ENCODE results near the gene GNG13. TPM values are rescaled to one million over a fixed set of nuclear protein-coding genes. Genes with fewer than 3 reads are reported as not detected.
"Not testable (repeated sequence)": the region's sequence is repeated elsewhere in the genome, so short reads cannot be mapped to it uniquely, and the experiment has no call there.

The GNG13 gene
- total RNA-seq, 5 donors from 2014 or later (not counting 1 experiment from before 2014, with no cell fraction given), result not detected

DNA sequence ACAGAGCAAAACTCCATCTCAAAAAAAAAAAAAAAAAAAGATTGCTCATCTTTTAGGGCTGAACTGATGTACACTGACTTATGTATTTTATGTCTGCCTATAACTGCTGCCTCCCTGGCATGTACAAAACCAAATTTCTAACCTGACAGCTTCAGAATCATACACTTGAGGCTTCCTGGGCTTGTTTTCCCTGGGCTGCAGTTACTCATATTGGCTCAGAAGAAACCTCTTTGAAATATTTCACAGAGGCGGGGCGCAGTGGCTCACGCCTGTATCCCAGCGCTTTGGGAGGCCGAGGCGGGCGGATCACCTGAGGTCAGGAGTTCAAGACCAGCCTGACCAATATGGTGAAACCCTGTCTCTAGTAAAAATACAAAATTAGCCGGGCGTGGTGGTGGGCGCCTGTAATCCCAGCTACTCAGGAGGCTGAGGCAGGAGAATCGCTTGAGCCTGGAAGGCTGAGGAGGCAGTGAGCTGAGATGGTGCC is 46.4 kb downstream of the GNG13 start:
- H3K27me3 Mint-ChIP-seq; H3K27ac ChIP-seq (ENCODE audit: low read length); CTCF ChIA-PET; DNase-seq; H3K4me3 Mint-ChIP-seq; H3K4me1 ChIP-seq (ENCODE audit: control insufficient read depth in 1 of 2, extremely low read depth in 1 of 2, insufficient read depth in 2 of 2, low read length in 2 of 2); H3K36me3 Mint-ChIP-seq; ATAC-seq (replicated peaks in 1 of 4); H3K9me3 ChIP-seq; POLR2A ChIA-PET; H3K9me3 Mint-ChIP-seq; H3K4me3 ChIP-seq (ENCODE audit: control insufficient read depth in 1 of 2, extremely low read depth in 1 of 2, low read length in 1 of 2); H3K36me3 ChIP-seq (ENCODE audit: control insufficient read depth in 2 of 2, extremely low read depth in 1 of 2, insufficient read depth in 1 of 2, low read length in 1 of 2); H3K27ac Mint-ChIP-seq; H3K4me1 Mint-ChIP-seq: not testable (repeated sequence)
- peaks cover 0 to 22% of the 10 kb centered on the region in 2 experiments for H3K27me3 ChIP-seq (replicated peaks in 1 of 2; ENCODE audit: control insufficient read depth in 2 of 2, extremely low read depth in 1 of 2, insufficient read depth in 2 of 2, low read length in 1 of 2)
- WGBS (ENCODE audit: insufficient coverage), result 94% methylated on average over 9 of the region's 11 CpGs

DNA sequence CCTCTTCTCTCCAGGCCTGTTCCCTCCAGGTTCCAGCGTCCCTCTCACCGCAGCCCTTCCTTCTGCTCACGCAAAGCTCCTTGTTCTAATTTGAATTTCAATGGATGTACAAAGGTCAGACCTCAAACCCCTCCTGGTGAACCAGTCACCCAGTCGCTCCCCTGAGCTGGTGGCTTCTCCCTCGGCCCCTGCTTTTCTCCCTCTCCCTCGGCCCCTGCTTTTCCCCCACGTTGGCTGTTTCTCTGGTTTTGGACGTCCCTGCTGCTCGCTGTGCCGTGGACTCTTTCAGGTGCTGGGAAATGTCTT is 48.6 kb downstream of the GNG13 start:
- H3K36me3 Mint-ChIP-seq, result no peaks in the 10 kb centered on the region

DNA sequence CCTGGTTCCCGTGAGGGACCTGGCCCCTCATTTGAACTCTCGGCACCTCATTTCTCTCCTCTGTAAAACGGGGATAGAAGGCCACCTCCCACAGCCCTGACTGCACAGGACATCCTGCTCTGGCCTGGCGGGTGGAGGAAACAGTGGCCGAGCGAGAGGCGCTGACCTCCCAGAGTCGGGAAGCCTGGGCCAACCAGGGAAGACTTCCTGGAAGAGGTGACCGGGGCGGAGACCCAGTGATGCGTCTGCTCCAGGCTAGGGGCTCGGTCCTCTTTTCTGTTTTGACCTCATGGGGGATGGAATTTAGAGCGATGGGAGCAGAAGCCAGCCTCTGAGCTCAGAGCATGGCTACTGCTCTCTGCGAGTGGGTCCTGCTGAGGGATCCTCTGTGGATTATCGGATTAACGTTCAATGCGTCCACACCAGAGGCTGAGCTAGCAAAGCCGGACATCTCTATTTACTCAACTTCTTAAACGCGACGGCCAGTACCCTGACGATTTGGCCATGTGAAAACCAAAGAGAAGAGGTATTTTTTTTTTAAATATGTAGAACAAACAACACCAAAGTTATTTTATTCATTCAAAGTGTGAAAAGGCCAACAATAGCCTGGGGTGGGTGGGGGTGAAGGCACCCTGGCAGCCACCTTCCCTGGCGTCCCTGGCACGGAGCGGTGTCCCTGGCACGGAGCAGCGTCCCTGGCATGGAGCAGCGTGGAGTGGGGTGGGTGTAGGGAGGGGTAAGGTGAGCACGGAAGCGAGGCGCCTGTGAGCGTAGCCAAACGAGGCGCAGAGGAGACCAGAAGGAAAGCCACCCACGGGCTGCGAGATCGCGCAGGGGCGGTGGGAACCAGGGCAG is 49.2 kb downstream of the GNG13 start:
- ChIA-PET CTCF (no interaction called here), POLR2A (interaction anchor here in 1 of 2 donors (0.6 kb wide), 1 partner anchor 414 kb away, joined by 9 read pairs; no protein-coding TSS in a partner anchor)
- H3K27me3 Mint-ChIP-seq, result peaks cover 1% of the 10 kb centered on the region in 2 donors
- Histone ChIP-seq H3K9me3 (no peaks in the 10 kb centered on the region), H3K4me3 (ENCODE audit: control insufficient read depth in 1 of 2, extremely low read depth in 1 of 2, low read length in 1 of 2) (no peak overlapping the region), H3K27ac (ENCODE audit: low read length) (no peak overlapping the region), H3K36me3 (ENCODE audit: control insufficient read depth in 2 of 2, extremely low read depth in 1 of 2, insufficient read depth in 1 of 2, low read length in 1 of 2) (no peaks in the 10 kb centered on the region), H3K4me1 (ENCODE audit: control insufficient read depth in 1 of 2, extremely low read depth in 1 of 2, insufficient read depth in 2 of 2, low read length in 2 of 2) (peaks cover 0 to 4% of the 10 kb centered on the region in 2 experiments), H3K27me3 (replicated peaks in 1 of 2; ENCODE audit: control insufficient read depth in 2 of 2, extremely low read depth in 1 of 2, insufficient read depth in 2 of 2, low read length in 1 of 2) (peaks cover 0 to 15% of the 10 kb centered on the region in 2 experiments)
- H3K9me3 Mint-ChIP-seq, result peaks cover 0 to 1% (median 0%) of the 10 kb centered on the region in 3 donors
- ATAC-seq (replicated peaks in 1 of 4) (no peak), DNase-seq (no peak)
- H3K36me3 Mint-ChIP-seq, result no peaks in the 10 kb centered on the region
- peaks cover 0 to 3% (median 2%) of the 10 kb centered on the region in 3 donors for H3K4me1 Mint-ChIP-seq
- H3K27ac Mint-ChIP-seq, result no peak overlapping the region
- WGBS (ENCODE audit: insufficient coverage), result 84% methylated on average over 30 of the region's 39 CpGs
- H3K4me3 Mint-ChIP-seq, result no peak overlapping the region

More for the DNA sequence above, 48.6 kb downstream of the GNG13 start:
- H3K9me3 Mint-ChIP-seq, result peaks cover 0 to 3% (median 0%) of the 10 kb centered on the region in 3 donors
- no peaks in the 10 kb centered on the region for H3K9me3 ChIP-seq
- ATAC-seq (replicated peaks in 1 of 4) (no peak), DNase-seq (no peak)
- H3K27ac Mint-ChIP-seq, result no peak overlapping the region
- no peak overlapping the region for H3K4me3 Mint-ChIP-seq
- H3K4me1 ChIP-seq (ENCODE audit: control insufficient read depth in 1 of 2, extremely low read depth in 1 of 2, insufficient read depth in 2 of 2, low read length in 2 of 2), result peaks cover 0 to 4% of the 10 kb centered on the region in 2 experiments
- H3K36me3 ChIP-seq (ENCODE audit: control insufficient read depth in 2 of 2, extremely low read depth in 1 of 2, insufficient read depth in 1 of 2, low read length in 1 of 2), result no peaks in the 10 kb centered on the region
- POLR2A ChIA-PET, result no interaction called here
- H3K4me1 Mint-ChIP-seq, result peaks cover 0 to 3% (median 2%) of the 10 kb centered on the region in 3 donors
- peaks cover 4 to 5% of the 10 kb centered on the region in 2 donors for H3K27me3 Mint-ChIP-seq
- H3K27me3 ChIP-seq (replicated peaks in 1 of 2; ENCODE audit: control insufficient read depth in 2 of 2, extremely low read depth in 1 of 2, insufficient read depth in 2 of 2, low read length in 1 of 2), result peaks cover 0 to 19% of the 10 kb centered on the region in 2 experiments
- 81% methylated on average over 4 of the region's 10 CpGs for WGBS (ENCODE audit: insufficient coverage)
- H3K4me3 ChIP-seq (ENCODE audit: control insufficient read depth in 1 of 2, extremely low read depth in 1 of 2, low read length in 1 of 2), result no peak overlapping the region
- CTCF ChIA-PET, result no interaction called here
- no peak overlapping the region for H3K27ac ChIP-seq (ENCODE audit: low read length)

DNA sequence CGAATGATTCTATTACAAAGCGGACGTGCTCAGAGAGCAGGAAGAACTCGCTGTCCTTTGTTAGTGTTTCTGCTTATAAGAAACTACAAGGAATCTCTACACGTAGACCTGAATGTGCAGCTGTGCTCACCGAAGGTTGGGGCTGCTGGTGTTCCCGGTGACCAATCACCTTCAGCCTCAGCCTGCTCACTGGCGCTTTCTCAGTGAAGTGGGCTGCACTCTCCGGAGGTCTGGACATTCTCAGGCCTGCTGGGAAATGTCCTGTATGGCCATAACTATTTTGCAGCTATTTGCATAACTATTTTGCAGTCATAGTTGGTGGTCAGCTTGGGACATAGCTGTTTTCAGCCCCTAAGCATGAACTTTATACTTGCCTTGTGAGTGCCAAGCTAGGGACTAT is 50.0 kb downstream of the GNG13 start:
- Mint-ChIP-seq H3K27me3 (no peaks in the 10 kb centered on the region), H3K9me3 (no peaks in the 10 kb centered on the region), H3K36me3 (no peaks in the 10 kb centered on the region), H3K27ac (no peak overlapping the region), H3K4me3 (no peak overlapping the region), H3K4me1 (peaks cover 0 to 3% (median 2%) of the 10 kb centered on the region in 3 donors)
- Histone ChIP-seq H3K4me3 (ENCODE audit: control insufficient read depth in 1 of 2, extremely low read depth in 1 of 2, low read length in 1 of 2) (no peak overlapping the region), H3K4me1 (ENCODE audit: control insufficient read depth in 1 of 2, extremely low read depth in 1 of 2, insufficient read depth in 2 of 2, low read length in 2 of 2) (peaks cover 0 to 4% of the 10 kb centered on the region in 2 experiments), H3K36me3 (ENCODE audit: control insufficient read depth in 2 of 2, extremely low read depth in 1 of 2, insufficient read depth in 1 of 2, low read length in 1 of 2) (no peaks in the 10 kb centered on the region), H3K27me3 (replicated peaks in 1 of 2; ENCODE audit: control insufficient read depth in 2 of 2, extremely low read depth in 1 of 2, insufficient read depth in 2 of 2, low read length in 1 of 2) (peaks cover 0 to 16% of the 10 kb centered on the region in 2 experiments), H3K27ac (ENCODE audit: low read length) (no peak overlapping the region), H3K9me3 (no peaks in the 10 kb centered on the region)
- DNase-seq (no peak), ATAC-seq (replicated peaks in 1 of 4) (no peak)
- WGBS (ENCODE audit: insufficient coverage), result 95% methylated on average over 5 of the region's 9 CpGs
- CTCF ChIA-PET, result no interaction called here
- POLR2A ChIA-PET, result no interaction called here

DNA sequence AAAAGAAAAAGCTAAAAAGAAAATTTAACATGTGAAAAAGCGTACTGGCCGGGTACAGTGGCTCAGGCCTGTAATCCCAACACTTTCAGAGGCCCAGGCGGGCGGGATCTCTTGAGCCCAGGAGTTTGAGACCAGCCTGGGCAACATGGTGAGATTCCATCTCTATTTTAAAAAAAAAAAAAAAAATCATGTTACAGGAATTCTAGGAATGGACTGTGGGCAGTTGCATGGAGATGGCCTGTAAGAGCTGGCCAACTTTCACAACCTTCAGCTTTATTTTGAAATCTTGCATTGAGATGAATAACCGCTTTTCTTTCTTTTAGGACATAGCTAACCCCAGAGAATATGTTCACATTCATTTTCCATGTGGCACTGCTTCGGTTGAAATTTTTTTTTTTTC is 51.5 kb downstream of the GNG13 start:
- no peaks in the 10 kb centered on the region for H3K27me3 Mint-ChIP-seq
- ATAC-seq (replicated peaks in 1 of 4), result no peak
- H3K27me3 ChIP-seq (replicated peaks in 1 of 2; ENCODE audit: control insufficient read depth in 2 of 2, extremely low read depth in 1 of 2, insufficient read depth in 2 of 2, low read length in 1 of 2), result peaks cover 0 to 16% of the 10 kb centered on the region in 2 experiments
- CTCF ChIA-PET, result interaction anchor here in 1 of 2 donors (0.7 kb wide), 1 partner anchor 18 kb away, joined by 4 read pairs; no protein-coding TSS in a partner anchor
- no peak overlapping the region for H3K4me3 ChIP-seq (ENCODE audit: control insufficient read depth in 1 of 2, extremely low read depth in 1 of 2, low read length in 1 of 2)
- no peaks in the 10 kb centered on the region for H3K9me3 Mint-ChIP-seq
- H3K36me3 ChIP-seq (ENCODE audit: control insufficient read depth in 2 of 2, extremely low read depth in 1 of 2, insufficient read depth in 1 of 2, low read length in 1 of 2), result no peaks in the 10 kb centered on the region
- DNase-seq, result no peak
- no peak overlapping the region for H3K27ac ChIP-seq (ENCODE audit: low read length)
- POLR2A ChIA-PET, result interaction anchor here in 1 of 2 donors (0.7 kb wide), 1 partner anchor 497 kb away, joined by 4 read pairs; no protein-coding TSS in a partner anchor
- H3K4me1 ChIP-seq (ENCODE audit: control insufficient read depth in 1 of 2, extremely low read depth in 1 of 2, insufficient read depth in 2 of 2, low read length in 2 of 2), result no peaks in the 10 kb centered on the region
- H3K4me1 Mint-ChIP-seq, result no peaks in the 10 kb centered on the region
- H3K36me3 Mint-ChIP-seq, result no peaks in the 10 kb centered on the region
- H3K9me3 ChIP-seq, result no peaks in the 10 kb centered on the region
- no peak overlapping the region for H3K4me3 Mint-ChIP-seq
- H3K27ac Mint-ChIP-seq, result no peak overlapping the region
- WGBS (ENCODE audit: insufficient coverage), result 71% methylated on average over 1 of the region's 6 CpGs
